Measurements from ENCODE around the gene BLOC1S1. TPM values are rescaled to one million over a fixed set of nuclear protein-coding genes. Genes with fewer than 3 reads are reported as not detected.

BLOC1S1 gene
- total RNA-seq, 1 donor from 2014 or later: 109 TPM

DNA sequence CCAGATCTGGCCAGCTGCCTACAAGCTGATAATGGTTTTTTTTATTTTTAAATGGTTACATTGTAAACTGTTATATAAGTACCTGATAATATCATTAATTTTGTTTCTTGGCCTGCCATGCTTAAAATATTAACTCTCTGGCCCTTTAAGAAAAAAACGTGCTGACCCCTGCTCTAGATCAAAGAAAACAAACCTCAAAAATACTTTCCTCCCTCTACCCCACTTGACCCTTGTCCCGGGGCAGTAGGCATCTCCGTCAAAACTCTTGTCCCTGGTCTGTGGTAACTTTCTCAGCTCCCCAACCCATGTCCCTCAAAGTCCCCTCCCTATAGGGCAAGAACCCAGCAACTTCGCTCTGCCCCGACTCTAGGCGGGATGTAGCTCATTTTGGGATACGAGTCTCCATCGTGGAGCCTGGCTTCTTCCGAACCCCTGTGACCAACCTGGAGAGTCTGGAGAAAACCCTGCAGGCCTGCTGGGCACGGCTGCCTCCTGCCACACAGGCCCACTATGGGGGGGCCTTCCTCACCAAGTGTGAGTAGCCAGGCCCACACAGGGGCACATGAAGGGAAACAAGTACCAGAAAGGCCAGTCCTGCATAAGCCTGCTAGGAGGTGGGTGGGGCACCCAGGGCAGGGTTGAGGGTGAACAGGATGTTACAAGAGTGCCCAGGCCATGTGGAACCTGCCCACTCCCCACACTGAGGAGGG, 7.8 kb downstream of the BLOC1S1 start:
- Histone ChIP-seq H3K27ac (replicated peaks) (peak overlapping the region; percentile 98), H3K27me3 (ENCODE audit: low read depth) (no peaks in the 10 kb centered on the region), H3K4me1 (peaks cover 91% of the 10 kb centered on the region), H3K9me3 (replicated peaks) (no peaks in the 10 kb centered on the region), H3K4me3 (no peak overlapping the region), H3K36me3 (peaks cover 45% of the 10 kb centered on the region)
- DNase-seq: no peak
- intact Hi-C loops (cut with micrococcal nuclease): no loop called here
- TF ChIP-seq CTCF (IDR thresholded peaks at IDR 0.05; ENCODE audit: borderline replicate concordance): no peak

DNA sequence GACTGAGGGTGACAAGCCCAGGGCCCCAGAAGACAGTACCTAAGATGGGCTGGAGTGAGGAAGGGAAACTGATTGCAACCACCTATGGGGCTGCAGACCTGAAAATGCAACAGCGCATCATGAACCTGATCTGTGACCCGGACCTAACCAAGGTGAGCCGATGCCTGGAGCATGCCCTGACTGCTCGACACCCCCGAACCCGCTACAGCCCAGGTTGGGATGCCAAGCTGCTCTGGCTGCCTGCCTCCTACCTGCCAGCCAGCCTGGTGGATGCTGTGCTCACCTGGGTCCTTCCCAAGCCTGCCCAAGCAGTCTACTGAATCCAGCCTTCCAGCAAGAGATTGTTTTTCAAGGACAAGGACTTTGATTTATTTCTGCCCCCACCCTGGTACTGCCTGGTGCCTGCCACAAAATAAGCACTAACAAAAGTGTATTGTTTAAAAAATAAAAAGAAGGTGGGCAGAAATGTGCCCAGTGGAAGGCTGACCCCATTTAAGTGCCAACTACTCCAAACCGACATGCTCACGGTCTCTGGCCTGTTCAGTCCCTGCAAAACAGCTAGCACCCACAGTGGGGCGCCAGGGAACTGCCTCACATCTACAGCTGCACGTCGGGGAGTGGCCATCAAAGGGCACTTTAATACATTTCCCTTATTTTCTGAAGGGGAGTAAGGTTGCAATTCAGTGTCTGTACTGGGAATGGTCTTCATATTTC, 8.5 kb downstream of the BLOC1S1 start:
- H3K27me3 ChIP-seq (ENCODE audit: low read depth): no peaks in the 10 kb centered on the region
- H3K4me1 ChIP-seq: peaks cover 85% of the 10 kb centered on the region
- peaks cover 45% of the 10 kb centered on the region for H3K36me3 ChIP-seq
- peak; percentile 74 for DNase-seq
- intact Hi-C loops (cut with micrococcal nuclease): no loop called here
- TF ChIP-seq CTCF (IDR thresholded peaks at IDR 0.05; ENCODE audit: borderline replicate concordance): peak; percentile 67
- no peaks in the 10 kb centered on the region for H3K9me3 ChIP-seq (replicated peaks)
- no peak overlapping the region for H3K4me3 ChIP-seq
- H3K27ac ChIP-seq (replicated peaks): peak overlapping the region; percentile 98

- Histone ChIP-seq H3K36me3 (peaks cover 45% of the 10 kb centered on the region), H3K9me3 (replicated peaks) (no peaks in the 10 kb centered on the region), H3K4me3 (no peak overlapping the region), H3K27ac (replicated peaks) (peak overlapping the region; percentile 98), H3K4me1 (peaks cover 83% of the 10 kb centered on the region), H3K27me3 (ENCODE audit: low read depth) (no peaks in the 10 kb centered on the region)
- DNase-seq: no peak
- no peak for TF ChIP-seq CTCF (IDR thresholded peaks at IDR 0.05; ENCODE audit: borderline replicate concordance)
- intact Hi-C loops (cut with micrococcal nuclease): no loop called here
Observed at GRCh38 chr12:55724940-55725309, 9.1 kb downstream of the BLOC1S1 start.

DNA sequence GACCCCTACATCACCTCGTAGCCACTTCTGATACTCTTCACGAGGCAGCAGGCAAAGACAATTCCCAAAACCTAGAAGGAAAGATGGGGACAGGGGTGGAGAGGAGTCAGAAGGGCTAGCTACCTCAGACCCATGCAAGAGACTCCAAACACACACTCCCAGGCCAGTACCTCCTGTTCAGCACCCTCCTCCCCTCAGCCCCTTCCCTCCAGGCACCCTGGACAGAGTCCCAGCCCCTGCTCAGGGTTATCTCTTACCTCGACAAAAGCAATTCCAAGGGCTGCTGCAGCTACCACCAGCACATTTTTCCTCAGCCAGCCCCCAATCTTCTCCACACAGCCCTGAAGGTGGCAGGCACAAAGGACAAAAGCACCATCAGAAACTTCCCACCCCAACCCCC, 9.7 kb downstream of the BLOC1S1 start:
- H3K4me1 ChIP-seq: peaks cover 83% of the 10 kb centered on the region
- peaks cover 45% of the 10 kb centered on the region for H3K36me3 ChIP-seq
- TF ChIP-seq CTCF (IDR thresholded peaks at IDR 0.05; ENCODE audit: borderline replicate concordance): no peak
- no peaks in the 10 kb centered on the region for H3K9me3 ChIP-seq (replicated peaks)
- DNase-seq: no peak
- intact Hi-C loops (cut with micrococcal nuclease): no loop called here
- no peak overlapping the region for H3K4me3 ChIP-seq
- peak overlapping the region; percentile 98 for H3K27ac ChIP-seq (replicated peaks)
- no peaks in the 10 kb centered on the region for H3K27me3 ChIP-seq (ENCODE audit: low read depth)

GRCh38 chr12:55726971-55727370, 11.1 kb downstream of the BLOC1S1 start:
- no peak for DNase-seq
- intact Hi-C loops (cut with micrococcal nuclease): no loop called here
- H3K9me3 ChIP-seq (replicated peaks): no peaks in the 10 kb centered on the region
- no peaks in the 10 kb centered on the region for H3K27me3 ChIP-seq (ENCODE audit: low read depth)
- H3K4me1 ChIP-seq: peaks cover 74% of the 10 kb centered on the region
- peaks cover 45% of the 10 kb centered on the region for H3K36me3 ChIP-seq
- H3K27ac ChIP-seq (replicated peaks): peak overlapping the region; percentile 98
- peak overlapping the region; percentile 91 for H3K4me3 ChIP-seq
- no peak for TF ChIP-seq CTCF (IDR thresholded peaks at IDR 0.05; ENCODE audit: borderline replicate concordance)

Data from left ventricle myocardium inferior (tissue), 1 donor.